ENCODE data around the gene TRPM6.
"Not testable (repeated sequence)": the region's sequence is repeated elsewhere in the genome, so short reads cannot be mapped to it uniquely, and the experiment has no call there.

The TRPM6 gene
- 0 to 0.40 (median 0.02) reads per million in 18 experiments for total RNA-seq

- DNase-seq = peak; percentile 25 to 51
Measured at GRCh38 chr9:74887041-74887980, at the start of gene TRPM6. TRPM6 (minus strand) TSS chr9:74887921; CDS start chr9:74887856, 65 bp downstream.

- DNase-seq = no peak
Measured at GRCh38 chr9:74935008-74935407, 47.3 kb upstream of the TRPM6 start.

- DNase-seq = no peak
Measured at GRCh38 chr9:74921737-74922136, 34.0 kb upstream of the TRPM6 start.

- no peak for DNase-seq
Measured at GRCh38 chr9:74920944-74921626, 33.4 kb upstream of the TRPM6 start.

GRCh38 chr9:74910036-74910435 is 22.3 kb upstream of the TRPM6 start:
- no peak for DNase-seq

GRCh38 chr9:74908665-74909064 is 20.9 kb upstream of the TRPM6 start:
- DNase-seq = no peak

GRCh38 chr9:74907085-74907484 is 19.4 kb upstream of the TRPM6 start:
- DNase-seq = no peak

- no peak for DNase-seq
Measured at GRCh38 chr9:74901001-74901400, 13.3 kb upstream of the TRPM6 start.

- not testable (repeated sequence) for DNase-seq
Measured at GRCh38 chr9:74888449-74888848, 728 bp upstream of the TRPM6 start.

GRCh38 chr9:74887981-74888370 is 255 bp upstream of the TRPM6 start:
- DNase-seq = no peak

- no peak for DNase-seq
Measured at GRCh38 chr9:74876382-74876949, 11.3 kb downstream of the TRPM6 start.

GRCh38 chr9:74875656-74876055 is 12.1 kb downstream of the TRPM6 start:
- DNase-seq = no peak

GRCh38 chr9:74874220-74874619 is 13.5 kb downstream of the TRPM6 start:
- peak in 1 of 2 donors; percentile 3 for DNase-seq

- no peak for DNase-seq
Measured at GRCh38 chr9:74872619-74873233, 15.0 kb downstream of the TRPM6 start.

- no peak for DNase-seq
Measured at GRCh38 chr9:74867483-74867882, 20.2 kb downstream of the TRPM6 start.

GRCh38 chr9:74865177-74865576 is 22.5 kb downstream of the TRPM6 start:
- DNase-seq = peak in 1 of 2 donors; percentile 24

- no peak for DNase-seq
Measured at GRCh38 chr9:74861773-74862474, 25.8 kb downstream of the TRPM6 start.

GRCh38 chr9:74861071-74861470 is 26.6 kb downstream of the TRPM6 start:
- DNase-seq = no peak

GRCh38 chr9:74860247-74860646 is 27.5 kb downstream of the TRPM6 start:
- DNase-seq = not testable (repeated sequence)

GRCh38 chr9:74859786-74860185 is 27.9 kb downstream of the TRPM6 start:
- no peak for DNase-seq

GRCh38 chr9:74858751-74859414 is 28.8 kb downstream of the TRPM6 start:
- DNase-seq = no peak

- no peak for DNase-seq
Measured at GRCh38 chr9:74856989-74857388, 30.7 kb downstream of the TRPM6 start.
